Adrenal gland (tissue), 12 donors: ENCODE measurements around the gene TBRG4. TPM values are rescaled to one million over a fixed set of nuclear protein-coding genes. Genes with fewer than 3 reads are reported as not detected.
A peak's percentile ranks its signal among the peaks of the same experiment; 100 is the strongest.

Experiments
- DNase-seq, 7 donors: peaks; one replicate each; pipeline ENCODE4 v3.0.0-alpha.2; 2019 to 2020
- H3K27ac ChIP-seq, 5 donors: fragments of 200-600 bp; sonication (generic) in 4 of 5; 1 replicate in 3 of 5; 2 replicates in 2 of 5; pipeline versions ENCODE4 v1.5.1 to v1.8.0; 2016 to 2020; ENCODE audit warnings: mild to moderate bottlenecking in 1 of 5
- H3K27me3 ChIP-seq: fragments of 200-600 bp; 2 replicates; pipeline ENCODE4 v1.8.0; 2021
- H3K36me3 ChIP-seq, 2 donors: fragments of 200-600 bp; replicated peaks in 1 of 2; 1 replicate in 1 of 2; 2 replicates in 1 of 2; pipeline versions ENCODE4 v1.5.1 to v1.8.0; 2018 to 2022
- H3K4me1 ChIP-seq, 2 donors: fragments of 200-600 bp; replicated peaks in 1 of 2; 1 replicate in 1 of 2; 2 replicates in 1 of 2; pipeline versions ENCODE4 v1.5.1 to v1.8.0; 2018 to 2021
- H3K4me3 ChIP-seq, 4 donors: fragments of 200-600 bp; sonication (generic) in 3 of 4; one replicate each; pipeline ENCODE4 v1.5.1; 2016 to 2018
- H3K9me3 ChIP-seq, 3 donors: fragments of 200-600 bp; sonication (generic) in 1 of 3; replicated peaks in 1 of 3; 1 replicate in 2 of 3; 2 replicates in 1 of 3; pipeline versions ENCODE4 v1.5.1 to v1.8.0; 2016 to 2021
- CTCF ChIP-seq, 6 experiments: fragments of 450-650 bp in 4 of 6; fragments of 200-600 bp in 2 of 6; sonication (generic) in 1 of 6; IDR thresholded peaks; 1 replicate in 5 of 6; 2 replicates in 1 of 6; pipeline versions ENCODE4 v1.5.1 to v1.8.0; 2016 to 2021; ENCODE audit warnings: antibody characterized with exemption in 6 of 6, mild to moderate bottlenecking in 2 of 6, moderate library complexity in 1 of 6
- POLR2A ChIP-seq, 2 donors: fragments of 450-650 bp; IDR thresholded peaks; one replicate each; pipeline ENCODE4 v1.6.1; 2017; ENCODE audit warnings: antibody characterized with exemption in 2 of 2, mild to moderate bottlenecking in 2 of 2, moderate library complexity in 1 of 2
- WGBS, 4 donors: extraction: QIAGEN DNeasy Blood & Tissue Kit in 2 of 4; methylation state at CpG; one replicate each; pipeline versions ENCODE4 v1.1.5 to v1.1.7; 2013 to 2017; 5-methylcytosine and 5-hydroxymethylcytosine counted together
- intact Hi-C, 2 donors: fragments of 100-400 bp; cut with DNase I; formaldehyde crosslinking; loops; one replicate each; pipeline versions ENCODE4 v1.14.1 to v1.15.0; 2022 to 2023
- polyA plus RNA-seq, 3 donors: library from polyadenylated mRNA; stranded (reverse); fragments of 200-250 nt in 2 of 3; fragments of 350-450 nt in 1 of 3; fragmentation: Illumina TruSeq in 1 of 3; extraction: RNeasy Lipid Tissue Mini Kit (QIAGEN cat#74804) in 1 of 3; gene quantifications; one replicate each; pipeline ENCODE4 v1.2.3, GENCODE V29; 2013 to 2014
- total RNA-seq, 9 donors: library from RNA; depleted of rRNA in 4 of 9; stranded (reverse); fragments of >200 nt in 4 of 9; fragments of 120-200 nt in 1 of 9; fragmentation: NEBNext Ultra II Directional in 1 of 9; extraction: Animal tissue kit (Norgen Biotek cat#: 25700) in 1 of 9; gene quantifications; one replicate each; pipeline versions ENCODE4 v1.1.0 to v1.2.4, GENCODE V29; 2013 to 2023
- donor health status: healthy with polysubstance abuse.
- donor health status: Bipolar disorder and iron deficiency.
- donor health status: DM: yes; HTN: yes; CAD: no.
- donor health status: DM: no; HTN: no; CAD: no.
- donor health status: DM: no; HTN: no; CAD: no.
- donor health status: DM: yes; HTN: yes; CAD: no.

Gene TBRG4
- total and polyA plus RNA-seq, 12 donors: 41.4 to 85.8 (median 58.0) TPM

GRCh38 chr7:45159296-45159695 lies 47.8 kb upstream of the TBRG4 start:
- no peak for DNase-seq
- Histone ChIP-seq H3K4me3 (peak overlapping the region in 1 of 4 donors; percentile 38), H3K4me1 (no peaks in the 10 kb centered on the region), H3K9me3 (no peaks in the 10 kb centered on the region), H3K36me3 (no peaks in the 10 kb centered on the region), H3K27me3 (peaks cover 5% of the 10 kb centered on the region), H3K27ac (peak overlapping the region in 2 of 5 donors; percentile 8 to 71)
- intact Hi-C loops: loop anchor here (10.0 kb wide), 2 partner anchors 496 to 706 kb away; no protein-coding TSS in a partner anchor
- WGBS, 4 donors: 79 to 86% (median 85%) methylated on average over 4 of the region's 4 CpGs
- TF ChIP-seq POLR2A (IDR thresholded peaks at IDR 0.05): no peak
- no peak for TF ChIP-seq CTCF (IDR thresholded peaks at IDR 0.05)

- peaks cover 5% of the 10 kb centered on the region for H3K27me3 ChIP-seq
- WGBS, 4 donors: 56 to 95% (median 92%) methylated on average over 1 of the region's 1 CpG
- no peaks in the 10 kb centered on the region for H3K4me1 ChIP-seq
- intact Hi-C loops: loop anchor here (10.0 kb wide), 2 partner anchors 496 to 706 kb away; no protein-coding TSS in a partner anchor
- DNase-seq: no peak
- peak overlapping the region in 1 of 4 donors; percentile 29 for H3K4me3 ChIP-seq
- no peaks in the 10 kb centered on the region for H3K36me3 ChIP-seq
- peak overlapping the region in 1 of 5 donors; percentile 71 for H3K27ac ChIP-seq
- TF ChIP-seq POLR2A (IDR thresholded peaks at IDR 0.05) (no peak), CTCF (IDR thresholded peaks at IDR 0.05) (no peak)
- no peaks in the 10 kb centered on the region for H3K9me3 ChIP-seq
Observed at GRCh38 chr7:45158471-45158870, 47.0 kb upstream of the TBRG4 start.

- intact Hi-C loops: loop anchor here (10.0 kb wide), 2 partner anchors 497 to 707 kb away; no protein-coding TSS in a partner anchor
- H3K4me3 ChIP-seq: peak within 1 kb of the TSS in 1 of 4 donors; percentile 29
- peak within 1 kb of the TSS in 2 of 5 donors; percentile 21 to 71 for H3K27ac ChIP-seq
Observed at GRCh38 chr7:45157653-45158401, 46.3 kb upstream of the TBRG4 start, which contains the start of gene RAMP3. TSS of gene RAMP3 (plus strand) at chr7:45157791. CDS start at chr7:45157829, 38 bp downstream.

More at GRCh38 chr7:45157653-45158401, 46.3 kb upstream of the TBRG4 start, which contains the start of gene RAMP3:
- 11 to 100% (median 25%) methylated on average over 1 to 56 of the region's 56 CpGs for WGBS, 4 donors
- Histone ChIP-seq H3K9me3 (no peaks in the 10 kb centered on the region), H3K4me1 (no peaks in the 10 kb centered on the region), H3K36me3 (no peaks in the 10 kb centered on the region), H3K27me3 (peaks cover 5% of the 10 kb centered on the region)
- DNase-seq: no peak
- TF ChIP-seq POLR2A (IDR thresholded peaks at IDR 0.05) (no peak), CTCF (IDR thresholded peaks at IDR 0.05) (no peak)
